Activated CD4-positive, alpha-beta T cell treated with anti-CD3 and anti-CD28 coated beads, Interleukin-2, amount 50 U/mL, for 4 hours (primary cell): ENCODE measurements around the gene TRIM52.
A peak's percentile ranks its signal among the peaks of the same experiment; 100 is the strongest.

Experiments
- DNase-seq, 2 experiments: peaks; one replicate each; pipeline ENCODE4 v3.0.0-alpha.2; 2020

Gene TRIM52

GRCh38 chr5:181255836-181256578 lies 4.9 kb downstream of the TRIM52 start:
- DNase-seq: no peak

- no peak for DNase-seq
Measured at GRCh38 chr5:181255276-181255675, 5.7 kb downstream of the TRIM52 start.

- DNase-seq: no peak
Measured at GRCh38 chr5:181248277-181248676, 12.7 kb downstream of the TRIM52 start.

- peak; percentile 56 to 60 for DNase-seq
Measured at GRCh38 chr5:181246276-181247049, 14.5 kb downstream of the TRIM52 start.

- no peak for DNase-seq
Measured at GRCh38 chr5:181245427-181246275, 15.3 kb downstream of the TRIM52 start.

GRCh38 chr5:181243564-181244343 lies 17.2 kb downstream of the TRIM52 start, which contains the start of gene RACK1:
RACK1 (minus strand) TSS chr5:181243906; CDS start chr5:181243800, 106 bp downstream.
- DNase-seq: peak; percentile 88 to 89

- peak in 1 of 2 experiments; percentile 31 for DNase-seq
Measured at GRCh38 chr5:181243018-181243563, 17.9 kb downstream of the TRIM52 start.

GRCh38 chr5:181242031-181242451 lies 18.9 kb downstream of the TRIM52 start:
- DNase-seq: no peak

- DNase-seq: no peak
Measured at GRCh38 chr5:181241393-181241975, 19.5 kb downstream of the TRIM52 start.

- no peak for DNase-seq
Measured at GRCh38 chr5:181239062-181239663, 21.8 kb downstream of the TRIM52 start.

GRCh38 chr5:181237729-181238385 lies 23.1 kb downstream of the TRIM52 start:
- no peak for DNase-seq

GRCh38 chr5:181236954-181237641 lies 23.8 kb downstream of the TRIM52 start:
- no peak for DNase-seq

GRCh38 chr5:181236471-181236870 lies 24.5 kb downstream of the TRIM52 start:
- no peak for DNase-seq

- DNase-seq: no peak
Measured at GRCh38 chr5:181235689-181236366, 25.1 kb downstream of the TRIM52 start.

- DNase-seq: no peak
Measured at GRCh38 chr5:181235323-181235688, 25.6 kb downstream of the TRIM52 start.

GRCh38 chr5:181234455-181235306 lies 26.3 kb downstream of the TRIM52 start:
- no peak for DNase-seq

- no peak for DNase-seq
Measured at GRCh38 chr5:181233801-181234454, 27.0 kb downstream of the TRIM52 start.
